DMS153 (cell line): ENCODE data around the gene MED13L.
"Not testable (repeated sequence)": the region's sequence is repeated elsewhere in the genome, so short reads cannot be mapped to it uniquely, and the experiment has no call there.

Source experiments
- DNase-seq: peaks from one replicate; lab custom pipeline; 2025; lab: John Stamatoyannopoulos, UW

MED13L gene

DNA sequence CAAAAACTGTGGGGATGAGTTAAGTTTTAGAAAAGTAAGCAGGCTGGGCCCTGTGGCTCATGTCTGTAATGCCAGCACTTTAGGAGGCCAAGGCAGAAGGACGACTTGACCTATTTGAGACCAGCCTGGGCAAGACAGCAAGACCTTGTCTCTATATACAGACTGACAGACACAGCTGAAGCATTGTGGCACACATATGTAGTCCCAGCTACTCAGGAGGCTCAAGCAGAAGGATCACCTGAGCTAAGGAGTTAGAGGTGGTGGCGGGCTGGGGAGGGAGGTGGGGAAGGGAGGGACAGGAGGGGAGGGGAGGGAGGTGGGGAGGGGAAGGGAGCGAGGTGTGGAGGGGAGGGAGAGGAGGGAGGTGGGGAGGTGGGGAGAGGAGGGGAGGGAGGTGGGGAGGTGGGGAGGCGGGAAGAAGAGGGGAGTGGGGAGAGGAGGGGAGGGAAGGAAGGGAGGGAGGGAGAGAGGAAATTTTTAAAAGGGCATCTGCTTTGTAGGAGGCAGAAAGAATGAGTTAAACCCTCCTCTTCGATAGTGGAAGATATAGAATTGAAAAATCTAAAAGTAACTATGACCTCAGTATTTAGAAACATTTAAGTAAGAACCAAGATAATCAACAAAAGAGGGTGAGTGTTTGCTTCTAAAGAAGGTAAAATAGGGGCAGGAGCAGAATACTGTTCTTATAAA is 30.9 kb downstream of the MED13L start:
- DNase-seq = no peak

DNA sequence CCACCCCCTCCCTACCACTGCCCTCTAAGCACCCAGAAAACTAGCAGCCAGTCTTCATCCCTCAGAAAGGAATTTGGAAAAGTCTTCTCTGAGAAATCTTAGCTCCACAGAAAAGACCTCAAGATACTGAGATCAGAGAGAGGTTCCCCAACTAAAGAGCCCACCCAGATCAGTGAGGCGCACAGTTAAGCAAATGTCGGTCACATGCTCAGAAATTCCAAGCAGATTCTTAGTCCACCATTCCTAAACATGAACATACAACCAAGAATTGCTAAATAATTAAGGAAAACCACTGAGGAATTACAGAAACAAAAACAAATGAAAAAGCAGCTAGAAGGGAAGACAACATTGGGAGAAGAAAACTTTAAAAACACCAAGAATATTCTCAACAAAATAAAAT is 32.3 kb downstream of the MED13L start:
- no peak for DNase-seq

DNA sequence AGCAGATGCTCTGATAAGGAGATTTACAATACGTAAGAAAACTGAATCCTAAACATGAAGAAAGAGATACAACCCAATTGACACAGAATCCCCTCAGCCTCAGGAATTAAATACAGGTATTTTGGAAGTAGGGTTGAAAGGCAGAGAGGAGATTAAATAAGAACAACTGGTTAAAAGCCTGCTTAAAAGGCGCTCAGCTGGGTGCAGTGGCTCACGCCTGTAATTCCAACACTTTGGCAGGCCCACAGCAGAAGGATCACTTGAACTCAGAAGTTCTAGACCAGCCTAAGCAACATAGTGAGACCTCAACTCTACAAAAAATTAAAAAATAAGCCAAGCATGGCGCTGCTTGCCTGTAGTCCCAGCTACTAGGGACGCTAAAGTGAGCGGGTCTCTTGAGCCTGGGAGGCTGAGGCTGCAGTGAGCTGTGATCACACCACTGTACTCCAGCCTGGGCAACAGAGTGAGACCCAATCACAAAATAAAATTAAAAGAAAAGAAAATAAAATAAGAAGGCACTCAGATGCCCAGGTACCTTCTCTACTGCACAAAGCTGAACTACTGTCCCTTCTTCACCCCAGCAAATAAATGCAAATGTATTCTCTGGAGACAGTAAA is 32.9 kb downstream of the MED13L start:
- DNase-seq = no peak

DNA sequence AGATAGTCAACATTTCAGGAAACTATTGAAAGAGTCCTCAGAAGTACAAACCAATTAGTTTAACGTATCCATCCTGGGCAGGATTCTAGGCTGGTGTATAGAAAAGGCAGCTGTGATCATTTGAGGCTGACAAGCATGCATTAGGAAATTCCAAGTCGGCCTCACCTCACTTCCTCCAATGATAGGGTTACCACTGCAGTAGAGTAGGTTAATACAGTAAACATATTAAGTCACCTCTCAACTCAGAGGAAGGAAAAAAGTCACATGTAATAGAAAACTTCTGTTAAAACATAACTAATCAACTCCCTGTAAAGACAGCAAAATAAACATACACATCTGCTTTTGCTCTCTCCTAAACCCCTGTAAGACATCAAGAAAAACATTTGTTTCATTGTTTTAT is 33.5 kb downstream of the MED13L start:
- peak; percentile 38 for DNase-seq

DNA sequence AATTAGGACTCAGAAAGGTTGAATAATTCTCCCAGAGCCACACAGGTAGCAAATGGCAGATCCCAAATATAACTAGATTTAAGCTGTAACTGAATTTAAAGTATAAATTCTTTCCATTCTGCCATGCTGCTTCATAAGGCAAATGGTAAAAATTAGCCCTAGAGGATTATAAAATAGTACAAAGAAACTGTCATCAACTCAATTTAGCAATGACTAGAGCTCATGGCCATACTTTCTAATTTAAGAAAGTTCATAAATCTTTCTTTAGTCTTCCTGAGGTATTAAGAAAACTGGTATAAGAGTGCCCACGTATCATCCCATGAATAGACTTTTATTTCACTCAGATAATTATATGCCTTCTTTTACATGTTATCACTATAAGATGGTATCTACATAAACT is 34.8 kb downstream of the MED13L start:
- no peak for DNase-seq

DNA sequence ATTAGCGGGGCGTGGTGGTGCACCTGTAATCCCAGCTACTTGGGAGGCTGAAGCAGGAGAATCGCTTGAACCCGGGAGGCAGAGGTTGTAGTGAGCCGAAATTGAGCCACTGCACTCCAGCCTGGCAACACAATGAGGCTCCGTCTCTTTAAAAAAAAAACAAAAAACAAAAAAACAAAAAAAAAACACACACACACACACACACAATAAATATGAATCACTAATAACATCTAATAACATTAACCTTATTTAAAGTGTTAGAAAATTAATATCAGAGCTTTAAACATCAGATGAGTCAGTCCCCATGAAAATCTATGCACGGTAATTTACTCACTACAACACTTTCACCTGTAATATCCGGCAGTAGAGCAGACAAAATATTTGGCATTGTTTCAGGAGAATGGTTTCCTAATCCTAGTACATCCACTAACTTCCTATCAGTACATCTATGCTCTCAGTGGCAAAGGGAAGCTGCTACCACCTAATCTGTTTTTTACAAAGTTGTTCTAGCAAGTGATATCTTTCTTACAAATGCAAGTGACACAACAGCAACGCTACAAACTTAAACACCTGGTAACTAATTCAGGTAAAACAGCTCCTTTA is 36.2 kb downstream of the MED13L start:
- DNase-seq = no peak

DNA sequence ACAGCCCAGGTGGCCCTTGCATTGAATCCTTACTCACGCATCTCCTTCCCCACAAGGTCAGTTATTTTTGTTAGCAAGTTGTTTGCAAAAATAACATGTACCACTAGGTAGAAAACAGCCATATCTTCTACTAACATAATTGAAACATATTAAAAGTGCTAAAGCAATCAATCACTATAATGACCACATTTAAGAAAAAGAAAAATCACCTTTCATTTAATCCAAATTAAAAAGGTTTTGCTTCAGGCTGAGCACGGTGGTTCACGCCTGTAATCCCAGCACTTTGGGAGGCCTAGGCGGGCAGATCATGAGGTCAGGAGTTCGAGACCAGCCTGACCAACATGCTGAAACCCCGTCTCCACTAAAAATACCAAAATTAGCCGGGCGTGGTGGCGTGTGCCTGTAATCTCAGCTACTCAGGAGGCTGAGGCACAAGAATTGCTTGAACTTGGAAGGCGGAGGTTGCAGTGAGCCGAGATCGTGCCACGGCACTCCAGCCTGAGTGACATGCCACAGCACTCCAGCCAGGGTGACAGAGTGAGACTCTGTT is 38.8 kb downstream of the MED13L start:
- not testable (repeated sequence) for DNase-seq

DNA sequence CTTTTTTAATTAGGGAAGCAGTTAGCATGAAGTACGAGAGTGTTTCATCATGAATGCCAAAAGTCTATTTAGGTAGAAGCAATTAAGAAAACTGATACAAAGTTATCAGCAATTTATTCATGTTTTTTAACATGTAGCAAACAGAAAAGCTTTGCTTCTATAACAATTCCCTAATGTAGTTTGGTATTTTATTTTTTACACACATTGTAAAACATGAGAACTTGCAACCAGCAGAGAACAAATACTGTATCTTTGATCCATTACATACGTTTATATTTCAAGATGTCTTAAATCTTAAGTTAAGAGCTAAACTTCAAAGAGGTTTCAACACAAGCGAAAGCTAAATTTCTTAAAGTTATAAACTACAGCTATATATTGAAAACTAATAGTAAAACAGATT is 39.3 kb downstream of the MED13L start:
- DNase-seq = no peak

DNA sequence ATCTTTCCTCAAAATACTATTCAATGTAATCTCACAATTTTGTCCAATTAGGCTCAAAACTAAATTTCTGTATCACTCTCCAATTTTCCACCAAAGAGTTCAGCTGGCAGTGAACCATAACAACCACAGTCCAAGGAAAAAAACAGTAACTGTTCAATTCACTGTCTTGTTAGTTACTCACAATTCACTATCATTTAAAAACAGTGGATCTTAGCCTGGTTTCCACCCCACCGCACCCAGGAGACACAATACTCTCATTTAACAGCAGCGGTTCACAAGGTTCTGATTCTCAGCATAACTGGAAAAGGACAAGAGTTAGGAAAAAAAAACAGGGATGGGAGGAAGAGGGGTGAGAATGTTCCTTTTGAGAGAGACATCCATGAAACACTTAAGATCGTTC is 40.5 kb downstream of the MED13L start:
- no peak for DNase-seq

DNA sequence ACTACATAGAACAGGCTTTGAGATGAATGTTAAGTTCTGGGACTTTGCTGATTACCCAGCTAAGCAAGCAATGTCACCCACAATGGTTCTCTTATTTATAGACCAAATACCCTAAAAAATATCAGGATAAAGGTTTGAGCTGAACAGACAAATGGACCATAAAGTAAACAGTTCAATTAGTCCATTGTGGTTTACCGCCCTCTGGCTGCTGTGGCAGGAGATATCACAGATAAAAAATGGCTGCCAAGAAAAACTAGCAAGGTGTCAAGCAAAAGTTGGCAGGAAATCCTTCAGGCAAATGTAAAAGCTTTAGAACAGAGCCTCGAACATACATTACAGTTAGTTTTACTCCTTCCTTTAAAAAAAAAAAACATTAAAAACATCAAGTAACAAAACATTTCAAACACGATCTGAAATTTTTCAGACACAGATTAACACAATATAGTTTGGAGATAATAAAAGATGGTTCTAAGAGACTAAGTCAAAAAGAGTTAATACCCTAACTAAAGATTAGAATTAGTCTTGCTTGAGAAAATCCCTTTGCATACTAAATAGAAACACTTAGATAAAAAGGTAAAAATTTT is 41.3 kb downstream of the MED13L start:
- peak; percentile 35 for DNase-seq

DNA sequence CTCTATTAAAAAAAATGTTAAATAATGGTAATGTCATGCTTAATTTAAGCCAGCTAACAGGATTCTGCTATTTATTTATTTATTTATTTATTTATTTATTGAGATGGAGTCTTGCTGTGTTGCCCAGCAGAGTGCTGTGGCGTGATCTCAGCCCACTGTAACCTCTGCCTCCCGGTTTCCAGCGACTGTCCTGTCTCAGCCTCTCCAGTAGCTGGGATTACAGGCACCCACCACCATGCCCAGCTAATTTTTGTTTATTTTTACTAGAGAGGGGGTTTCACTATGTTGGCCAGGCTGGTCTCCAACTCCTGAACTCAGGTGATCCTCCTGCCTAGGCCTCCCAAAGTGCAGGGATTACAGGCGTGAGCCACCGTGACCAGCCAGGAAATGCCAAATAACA is 43.3 kb downstream of the MED13L start:
- DNase-seq = not testable (repeated sequence)

DNA sequence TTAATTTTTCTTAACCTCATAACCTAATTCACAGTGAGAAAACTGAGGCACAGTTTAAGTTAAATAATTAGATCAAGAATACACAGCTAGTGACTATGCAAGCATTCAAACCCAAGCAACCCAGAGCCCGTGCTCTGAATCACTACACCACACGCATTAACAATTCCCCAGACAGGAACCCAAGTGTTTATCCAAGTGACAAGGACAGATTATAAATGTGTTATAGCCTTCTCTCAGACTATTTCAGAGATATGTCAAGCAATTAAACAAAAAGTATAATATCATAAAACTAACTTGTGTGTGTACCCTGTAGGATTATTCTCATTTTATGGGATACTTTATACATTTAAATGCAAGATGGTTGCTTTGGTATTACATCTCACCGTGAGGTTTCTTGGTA is 43.8 kb downstream of the MED13L start:
- no peak for DNase-seq

DNA sequence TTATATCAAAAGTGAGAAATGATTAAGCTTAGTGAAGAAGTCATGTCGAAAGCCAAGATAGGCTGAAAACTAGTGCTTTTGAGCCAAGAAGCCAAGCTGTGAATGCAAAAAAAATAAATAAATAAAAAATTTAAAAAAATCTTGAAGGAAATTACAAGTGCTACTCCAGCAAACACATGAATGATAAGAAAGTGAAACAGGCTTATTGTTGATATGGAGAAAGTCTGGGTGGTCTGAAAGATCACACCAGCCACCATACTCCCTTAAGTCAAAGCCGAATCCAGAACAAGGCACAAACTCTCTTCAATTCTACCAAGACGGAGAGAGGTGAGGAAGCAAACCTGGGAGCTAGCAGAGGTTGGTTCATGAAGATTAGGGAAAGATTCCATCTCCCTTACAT is 49.7 kb downstream of the MED13L start:
- no peak for DNase-seq

DNA sequence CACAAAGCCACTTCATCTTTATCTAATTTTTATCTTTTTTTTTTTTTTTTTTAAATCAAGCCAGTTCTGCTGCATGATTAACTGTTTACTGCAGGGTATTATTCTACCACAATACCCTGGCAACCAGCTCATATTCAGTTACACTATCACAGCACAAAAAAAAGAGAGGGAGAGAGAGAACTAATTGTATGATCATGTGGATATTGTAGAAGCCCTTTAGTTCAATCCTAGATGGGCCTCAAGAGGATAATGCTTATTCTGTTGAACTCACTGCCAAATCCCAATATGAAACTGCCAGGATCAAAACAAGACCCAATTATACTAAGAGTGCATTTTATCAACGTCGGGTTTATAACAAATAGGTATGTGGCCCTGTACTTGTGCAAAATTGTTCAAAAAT is 51.5 kb downstream of the MED13L start:
- DNase-seq = peak; percentile 21

DNA sequence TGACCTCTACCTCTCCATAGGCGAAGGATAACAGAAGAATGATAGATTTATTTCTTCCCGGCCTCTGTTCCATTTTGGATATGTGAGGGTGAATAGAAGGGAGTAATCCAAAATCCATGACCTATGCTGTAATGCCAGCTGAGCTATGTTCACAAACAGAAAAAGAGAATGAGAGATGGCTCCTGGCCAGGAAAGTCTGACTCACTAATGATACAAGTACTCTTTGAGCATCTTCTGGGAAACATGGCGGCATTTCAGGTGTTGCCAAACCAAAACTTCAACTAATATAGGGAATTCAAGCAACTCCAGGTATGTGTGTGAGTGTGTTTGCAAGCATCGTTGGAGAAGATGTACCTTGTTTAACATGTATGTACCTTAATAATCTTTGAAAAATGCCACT is 55.1 kb downstream of the MED13L start:
- DNase-seq = peak; percentile 83

DNA sequence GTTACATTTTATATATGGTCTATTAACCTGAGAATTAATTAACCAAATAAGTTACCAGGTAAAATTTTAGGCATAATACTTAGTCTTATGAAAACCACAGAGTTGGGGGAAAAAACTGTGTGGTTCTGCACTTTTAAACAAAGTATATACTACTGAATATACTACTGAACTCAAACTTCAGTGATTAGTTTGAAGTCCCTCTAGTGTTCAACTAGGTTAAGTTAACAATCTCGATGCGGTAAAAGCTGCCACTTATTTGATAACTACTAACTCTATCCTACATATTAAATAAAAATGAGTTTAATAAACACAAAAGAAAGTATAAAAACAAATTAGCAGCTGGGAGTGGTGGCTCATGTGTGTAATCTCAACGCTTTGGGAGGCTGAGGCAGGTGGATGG is 56.7 kb downstream of the MED13L start:
- DNase-seq = no peak

DNA sequence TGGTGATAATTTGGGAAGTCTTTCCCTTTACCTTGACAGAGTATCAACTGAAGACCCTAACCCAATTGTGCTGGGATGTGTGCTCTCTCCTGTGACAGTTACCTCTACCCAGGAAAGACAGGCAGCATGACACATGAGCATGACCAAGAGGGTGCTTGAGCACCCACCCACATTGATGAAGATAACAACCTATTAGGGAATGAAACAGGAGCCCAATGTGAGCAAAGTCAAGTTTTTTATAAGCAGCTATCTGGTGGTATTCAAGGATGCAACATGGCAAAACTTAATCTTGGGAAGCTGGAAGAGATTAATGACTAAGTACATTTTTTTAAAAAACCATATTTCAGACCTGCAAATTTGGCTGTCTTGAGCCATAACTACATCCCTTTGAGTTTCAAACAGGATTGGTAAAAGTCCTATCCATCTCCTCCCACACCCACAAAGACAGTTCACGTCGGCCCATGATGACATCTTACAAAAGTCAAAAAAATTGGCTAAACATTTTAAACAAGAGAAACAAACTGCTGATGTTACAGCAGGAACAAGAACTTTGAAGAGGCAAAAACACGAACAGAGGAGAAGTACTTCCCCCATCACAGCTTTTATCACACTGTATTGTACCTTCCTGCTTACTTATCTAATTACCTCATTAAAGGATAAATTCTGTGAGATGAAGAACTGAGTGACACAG is 60.3 kb downstream of the MED13L start:
- DNase-seq = no peak

DNA sequence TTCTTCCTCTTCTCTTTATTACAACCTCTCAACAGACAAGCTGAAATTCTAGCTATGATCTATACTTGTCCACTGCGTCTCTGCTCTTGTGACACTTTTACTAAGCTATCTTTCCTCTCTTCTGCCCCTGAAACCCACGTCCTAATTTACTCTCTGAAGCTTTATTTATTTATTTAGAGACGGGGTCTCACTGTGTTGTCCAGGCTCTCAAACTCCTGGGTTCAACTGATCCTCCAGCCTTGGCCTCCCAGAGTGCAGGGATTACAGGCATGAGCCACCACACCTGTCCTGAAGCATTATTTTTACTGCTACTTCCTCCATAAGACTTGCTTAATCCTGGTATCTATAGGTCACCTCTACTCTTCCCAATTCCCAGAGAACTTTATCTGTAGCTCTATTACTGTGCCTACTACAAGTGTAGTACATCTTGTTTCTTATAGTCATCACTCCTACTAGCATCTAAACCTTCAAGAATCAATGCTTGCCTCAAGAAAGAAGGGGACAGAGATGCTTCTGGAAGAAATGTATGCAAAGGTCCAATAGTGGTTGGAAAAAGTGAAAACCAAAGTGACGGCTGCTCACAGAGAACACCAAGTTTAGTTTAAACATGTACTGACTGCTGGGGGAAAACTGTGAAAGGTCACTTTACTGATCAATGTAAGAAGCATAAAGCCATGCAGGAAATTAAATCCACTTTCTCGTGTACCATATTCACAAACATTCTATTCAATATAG is 61.3 kb downstream of the MED13L start:
- DNase-seq = no peak

DNA sequence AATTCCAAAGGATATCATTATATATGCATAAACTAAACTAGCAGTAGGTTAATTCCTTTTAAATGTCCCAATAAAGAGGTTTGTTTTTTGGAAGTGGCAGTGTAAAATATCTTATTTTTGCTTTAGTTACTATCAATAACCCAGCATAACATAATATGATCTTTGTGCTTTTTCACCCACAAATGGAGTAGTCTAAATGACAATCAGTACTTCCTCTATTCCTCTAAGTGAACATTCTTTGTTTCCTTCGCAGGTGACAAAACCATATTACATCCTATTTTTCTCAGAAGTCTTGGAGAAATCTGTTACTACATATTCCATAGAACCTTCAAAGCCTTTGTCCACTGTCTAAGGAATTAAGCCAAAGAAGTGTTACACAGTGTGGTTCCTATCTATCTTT is 62.5 kb downstream of the MED13L start:
- no peak for DNase-seq

DNA sequence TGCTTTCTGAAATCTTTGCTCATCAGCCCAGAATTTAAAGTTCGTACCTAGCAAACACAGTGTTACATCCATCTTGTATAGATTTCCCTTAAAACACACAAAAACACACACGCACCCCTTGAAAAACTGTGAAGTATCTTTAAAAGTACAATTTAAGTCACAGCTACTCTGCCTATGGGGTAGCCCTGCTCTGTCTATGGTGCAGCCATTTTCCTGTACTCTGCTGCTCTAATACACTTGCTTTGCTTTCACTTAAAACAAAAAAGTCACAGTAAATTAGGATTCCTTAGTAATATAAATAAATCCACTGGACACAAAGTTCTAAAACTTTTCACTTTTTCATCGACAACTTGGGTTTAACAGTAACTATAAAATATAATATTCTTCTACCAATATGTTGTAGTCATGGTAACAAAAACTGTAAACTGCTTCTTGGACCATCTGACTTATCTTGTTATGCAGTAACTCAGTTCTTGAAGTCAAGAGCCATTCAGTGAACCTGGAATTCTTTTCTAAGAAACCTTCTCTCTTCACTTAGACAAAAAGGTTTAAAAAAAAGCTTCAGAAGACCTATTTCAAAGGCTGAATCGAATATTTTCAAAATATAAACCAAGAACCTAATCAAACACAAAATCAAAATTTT is 63.5 kb downstream of the MED13L start:
- no peak for DNase-seq

DNA sequence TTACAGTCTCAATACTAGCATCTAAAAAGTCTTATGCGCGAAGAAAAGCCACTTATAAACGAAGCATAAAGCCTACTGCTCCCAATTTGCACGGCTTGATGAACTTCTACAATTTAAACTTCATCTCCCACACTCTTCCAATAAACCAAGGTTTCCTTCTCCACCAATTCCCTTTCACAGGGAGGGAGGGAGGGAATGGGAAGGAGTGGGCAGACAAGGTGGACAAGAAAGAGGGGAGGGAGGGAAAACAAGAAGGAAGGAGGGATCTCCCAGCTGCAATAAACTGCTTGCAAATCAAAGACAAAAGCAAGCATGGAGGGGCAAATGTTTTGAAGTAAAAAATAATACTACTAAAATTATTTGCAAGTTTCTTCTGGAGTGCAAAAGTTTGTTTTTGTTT is 64.5 kb downstream of the MED13L start:
- DNase-seq = no peak
